ENCODE measurements around the gene WDR62.
A peak's percentile ranks its signal among the peaks of the same experiment; 100 is the strongest.
"Not testable (repeated sequence)": the region's sequence is repeated elsewhere in the genome, so short reads cannot be mapped to it uniquely, and the experiment has no call there.

The WDR62 gene

GRCh38 chr19:36120092-36120983, 65.6 kb downstream of the WDR62 start:
- Mint-ChIP-seq H3K27me3 (no peaks in the 10 kb centered on the region), H3K9me3 (no peaks in the 10 kb centered on the region), H3K4me1 (ENCODE audit: low read depth) (peaks cover 29% of the 10 kb centered on the region), H3K36me3 (ENCODE audit: low read depth) (peaks cover 89% of the 10 kb centered on the region), H3K27ac (no peak overlapping the region), H3K4me3 (no peak overlapping the region)
- DNase-seq: no peak

DNA sequence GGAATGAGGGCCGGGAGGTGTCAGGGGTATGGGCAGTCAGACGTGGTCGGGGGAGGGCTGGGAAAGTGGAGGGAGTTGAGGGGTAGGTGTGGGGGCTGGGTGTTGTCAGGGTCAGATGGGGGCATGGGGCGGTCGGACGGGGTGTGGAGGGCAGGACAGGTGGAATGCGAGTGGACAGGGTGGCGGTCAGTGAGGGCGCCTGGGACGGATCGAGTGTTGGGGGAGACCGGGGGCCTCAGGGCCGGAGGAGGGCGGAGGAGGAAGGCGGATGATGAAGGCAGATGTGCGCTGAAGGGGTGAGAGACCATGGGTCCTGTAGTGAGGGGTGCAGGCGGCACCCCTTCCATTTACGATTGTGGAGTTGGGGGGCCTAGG, 66.3 kb downstream of the WDR62 start:
- Mint-ChIP-seq H3K4me3 (no peak overlapping the region), H3K9me3 (no peaks in the 10 kb centered on the region), H3K4me1 (ENCODE audit: low read depth) (peaks cover 34% of the 10 kb centered on the region), H3K36me3 (ENCODE audit: low read depth) (peaks cover 92% of the 10 kb centered on the region), H3K27ac (no peak overlapping the region), H3K27me3 (no peaks in the 10 kb centered on the region)
- no peak for DNase-seq

GRCh38 chr19:36121486-36122124, 66.9 kb downstream of the WDR62 start:
- no peaks in the 10 kb centered on the region for H3K9me3 Mint-ChIP-seq
- peak overlapping the region; percentile 63 for H3K27ac Mint-ChIP-seq
- H3K4me1 Mint-ChIP-seq (ENCODE audit: low read depth): peaks cover 28% of the 10 kb centered on the region
- peaks cover 88% of the 10 kb centered on the region for H3K36me3 Mint-ChIP-seq (ENCODE audit: low read depth)
- H3K4me3 Mint-ChIP-seq: no peak overlapping the region
- no peak for DNase-seq
- H3K27me3 Mint-ChIP-seq: no peaks in the 10 kb centered on the region

DNA sequence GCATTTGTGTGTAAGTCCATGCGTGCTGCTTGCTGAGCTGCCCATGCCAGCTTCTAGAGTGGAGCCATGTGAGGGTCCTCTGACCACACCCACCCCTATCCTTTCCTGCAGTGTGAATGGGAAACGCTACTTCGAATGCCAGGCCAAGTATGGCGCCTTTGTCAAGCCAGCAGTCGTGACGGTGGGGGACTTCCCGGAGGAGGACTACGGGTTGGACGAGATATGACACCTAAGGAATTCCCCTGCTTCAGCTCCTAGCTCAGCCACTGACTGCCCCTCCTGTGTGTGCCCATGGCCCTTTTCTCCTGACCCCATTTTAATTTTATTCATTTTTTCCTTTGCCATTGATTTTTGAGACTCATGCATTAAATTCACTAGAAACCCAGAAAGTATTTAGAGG, 70.9 kb downstream of the WDR62 start:
- Mint-ChIP-seq H3K27me3 (no peaks in the 10 kb centered on the region), H3K36me3 (ENCODE audit: low read depth) (peaks cover 56% of the 10 kb centered on the region), H3K4me1 (ENCODE audit: low read depth) (peaks cover 20% of the 10 kb centered on the region), H3K9me3 (no peaks in the 10 kb centered on the region), H3K4me3 (no peak overlapping the region), H3K27ac (peak overlapping the region; percentile 53)
- DNase-seq: no peak

DNA sequence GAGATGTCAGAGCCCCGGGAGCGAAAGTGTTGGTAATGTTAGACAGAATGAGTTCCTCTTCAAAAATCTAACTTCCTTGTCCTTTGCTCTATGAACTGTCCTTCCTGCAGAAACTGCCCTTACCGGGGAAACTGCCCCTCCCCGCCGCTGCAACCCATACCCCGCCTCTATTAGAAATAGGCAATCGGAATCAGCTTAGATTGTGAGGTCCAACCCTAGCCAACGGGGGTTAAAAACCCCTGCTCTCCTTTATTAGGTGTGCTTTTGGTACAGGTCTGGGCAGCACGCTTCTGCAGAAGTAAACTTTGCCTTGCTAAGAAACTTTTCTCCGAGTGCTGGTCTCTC, 73.7 kb downstream of the WDR62 start:
- Mint-ChIP-seq H3K4me1 (ENCODE audit: low read depth) (peaks cover 34% of the 10 kb centered on the region), H3K4me3 (peak overlapping the region; percentile 77), H3K9me3 (no peaks in the 10 kb centered on the region), H3K27me3 (no peaks in the 10 kb centered on the region), H3K36me3 (ENCODE audit: low read depth) (peaks cover 33% of the 10 kb centered on the region), H3K27ac (peak overlapping the region; percentile 95)
- DNase-seq: no peak

GRCh38 chr19:36131221-36131620, 76.5 kb downstream of the WDR62 start:
- H3K27me3 Mint-ChIP-seq; H3K4me3 Mint-ChIP-seq; DNase-seq; H3K9me3 Mint-ChIP-seq; H3K27ac Mint-ChIP-seq; H3K36me3 Mint-ChIP-seq (ENCODE audit: low read depth): not testable (repeated sequence)
- H3K4me1 Mint-ChIP-seq (ENCODE audit: low read depth): peaks cover 28% of the 10 kb centered on the region

DNA sequence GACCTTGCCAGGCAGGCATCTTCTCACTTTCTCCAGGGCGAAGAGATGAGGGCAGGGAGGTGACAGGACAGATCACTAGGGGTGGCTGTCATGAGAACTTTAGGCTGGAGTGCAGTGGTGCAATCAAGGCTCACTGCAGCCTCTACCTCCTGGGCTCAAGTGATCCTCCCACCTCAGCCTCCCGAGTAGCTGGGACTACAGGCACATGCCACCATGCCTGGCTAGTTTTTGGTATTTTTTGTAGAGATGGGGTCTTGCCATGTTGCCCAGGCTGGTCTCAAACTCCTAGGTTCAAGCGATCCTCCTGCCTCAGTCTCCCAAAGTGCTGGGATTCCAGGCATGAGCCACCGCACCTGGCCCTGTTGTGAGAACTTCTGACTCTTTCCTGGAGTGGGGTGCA, 80.2 kb downstream of the WDR62 start:
- not testable (repeated sequence) for H3K36me3 Mint-ChIP-seq (ENCODE audit: low read depth); H3K9me3 Mint-ChIP-seq; DNase-seq; H3K27me3 Mint-ChIP-seq; H3K27ac Mint-ChIP-seq; H3K4me3 Mint-ChIP-seq
- peaks cover 26% of the 10 kb centered on the region for H3K4me1 Mint-ChIP-seq (ENCODE audit: low read depth)

GRCh38 chr19:36136964-36137686, 82.4 kb downstream of the WDR62 start:
- H3K9me3 Mint-ChIP-seq: no peaks in the 10 kb centered on the region
- H3K27ac Mint-ChIP-seq: no peak overlapping the region
- H3K36me3 Mint-ChIP-seq (ENCODE audit: low read depth): peaks cover 21% of the 10 kb centered on the region
- no peaks in the 10 kb centered on the region for H3K27me3 Mint-ChIP-seq
- no peak overlapping the region for H3K4me3 Mint-ChIP-seq
- H3K4me1 Mint-ChIP-seq (ENCODE audit: low read depth): peaks cover 30% of the 10 kb centered on the region
- no peak for DNase-seq

DNA sequence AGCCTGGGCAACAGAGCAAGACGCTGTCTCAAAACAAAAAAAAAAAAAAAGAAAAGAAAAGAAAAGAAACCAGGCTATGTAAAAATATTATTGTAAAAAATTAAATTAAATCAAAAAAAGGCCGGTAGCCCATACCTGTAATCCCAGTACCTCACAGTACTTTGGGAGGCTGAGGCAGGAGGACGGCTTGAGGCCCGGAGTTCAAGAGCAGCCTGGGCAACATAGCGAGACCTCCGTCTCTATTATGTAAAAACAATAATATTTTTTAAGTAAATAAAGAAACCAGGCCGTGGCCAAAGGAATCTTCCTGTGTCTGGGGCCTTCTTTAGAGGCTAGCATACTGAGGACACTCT, 84.4 kb downstream of the WDR62 start:
- H3K4me3 Mint-ChIP-seq: peak overlapping the region; percentile 92
- no peaks in the 10 kb centered on the region for H3K9me3 Mint-ChIP-seq
- H3K36me3 Mint-ChIP-seq (ENCODE audit: low read depth): peaks cover 32% of the 10 kb centered on the region
- peak overlapping the region; percentile 90 for H3K27ac Mint-ChIP-seq
- no peaks in the 10 kb centered on the region for H3K27me3 Mint-ChIP-seq
- peaks cover 22% of the 10 kb centered on the region for H3K4me1 Mint-ChIP-seq (ENCODE audit: low read depth)
- DNase-seq: no peak

DNA sequence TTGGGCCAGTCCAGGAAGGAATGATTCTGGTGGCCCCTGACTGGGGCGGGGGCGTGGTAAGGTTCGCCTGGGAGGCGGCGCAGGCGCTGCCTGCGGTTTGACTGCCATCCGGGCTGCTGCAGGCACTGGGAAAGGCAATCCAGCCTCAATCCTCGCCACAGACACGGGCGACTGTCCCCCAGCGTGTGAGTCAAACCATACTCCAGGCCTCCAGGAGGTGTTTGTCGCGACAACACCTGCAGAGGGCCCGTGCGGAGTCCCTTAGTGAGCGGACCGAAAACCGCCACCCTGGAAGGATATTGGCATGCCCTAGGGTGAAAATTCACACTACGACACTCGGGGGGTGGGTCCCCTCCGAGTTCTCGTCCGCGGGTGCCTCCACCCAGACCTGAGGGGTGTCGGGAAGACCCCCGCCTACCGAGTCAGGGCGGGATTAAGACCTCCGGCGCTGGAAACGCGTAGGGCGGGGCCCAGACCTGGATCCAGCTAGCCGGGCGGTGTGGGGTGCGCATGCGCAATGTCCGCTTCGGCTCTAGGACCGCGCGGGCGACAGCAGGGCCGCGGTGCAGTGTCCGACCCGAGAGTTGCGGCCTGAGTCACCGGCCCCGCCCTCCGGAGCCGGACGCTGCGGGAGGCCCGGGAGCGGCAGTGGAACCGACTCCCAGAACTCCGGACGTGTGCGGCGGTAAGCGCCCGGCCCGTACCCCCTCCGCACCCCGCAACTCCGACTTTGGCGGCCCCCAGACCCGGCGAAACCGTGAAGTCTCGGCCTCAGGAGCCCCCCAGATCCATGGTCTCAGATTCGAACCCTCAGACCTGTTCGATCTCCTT, 85.0 kb downstream of the WDR62 start, which contains the start of gene CAPNS1:
Gene CAPNS1, plus strand, starts transcription at position 594 of the 831 bp plus-strand sequence. CDS start 946 bp downstream, outside the sequence.
- peaks cover 36% of the 10 kb centered on the region for H3K36me3 Mint-ChIP-seq (ENCODE audit: low read depth)
- no peaks in the 10 kb centered on the region for H3K9me3 Mint-ChIP-seq
- peak; percentile 94 for DNase-seq
- H3K27ac Mint-ChIP-seq: peak within 1 kb of the TSS; percentile 90
- H3K4me3 Mint-ChIP-seq: peak within 1 kb of the TSS; percentile 92
- no peaks in the 10 kb centered on the region for H3K27me3 Mint-ChIP-seq
- peaks cover 22% of the 10 kb centered on the region for H3K4me1 Mint-ChIP-seq (ENCODE audit: low read depth)

- peak overlapping the region; percentile 92 for H3K4me3 Mint-ChIP-seq
- peaks cover 43% of the 10 kb centered on the region for H3K36me3 Mint-ChIP-seq (ENCODE audit: low read depth)
- DNase-seq: no peak
- H3K27ac Mint-ChIP-seq: peak overlapping the region; percentile 90
- peaks cover 22% of the 10 kb centered on the region for H3K4me1 Mint-ChIP-seq (ENCODE audit: low read depth)
- H3K27me3 Mint-ChIP-seq: no peaks in the 10 kb centered on the region
- H3K9me3 Mint-ChIP-seq: no peaks in the 10 kb centered on the region
Measured at GRCh38 chr19:36140304-36141038, 85.8 kb downstream of the WDR62 start.

- H3K9me3 Mint-ChIP-seq: no peaks in the 10 kb centered on the region
- H3K4me1 Mint-ChIP-seq (ENCODE audit: low read depth): peaks cover 22% of the 10 kb centered on the region
- H3K27me3 Mint-ChIP-seq: no peaks in the 10 kb centered on the region
- peak overlapping the region; percentile 90 for H3K27ac Mint-ChIP-seq
- H3K36me3 Mint-ChIP-seq (ENCODE audit: low read depth): peaks cover 51% of the 10 kb centered on the region
- H3K4me3 Mint-ChIP-seq: peak overlapping the region; percentile 92
- DNase-seq: peak; percentile 98
Measured at GRCh38 chr19:36141039-36141927, 86.6 kb downstream of the WDR62 start.

DNA sequence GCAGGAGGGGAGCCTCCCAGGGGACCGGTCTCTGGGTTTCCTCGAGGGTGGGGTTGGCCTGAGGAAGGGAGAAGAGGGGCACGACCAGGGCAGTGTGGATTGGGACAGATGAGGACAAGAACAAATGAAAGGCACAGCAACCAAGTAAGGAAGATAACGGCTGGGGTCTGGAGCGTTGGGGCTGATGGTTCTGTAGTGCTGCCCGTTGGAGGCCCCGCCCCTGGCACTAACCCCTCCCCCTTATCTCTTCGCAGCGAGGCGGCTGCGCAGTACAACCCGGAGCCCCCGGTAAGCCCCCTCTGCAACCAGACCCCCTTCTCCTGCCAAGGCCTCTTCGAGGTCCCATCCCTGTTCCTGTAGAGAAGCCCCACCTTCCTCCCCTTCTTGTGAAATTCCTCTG, 87.3 kb downstream of the WDR62 start:
- Mint-ChIP-seq H3K27me3 (no peaks in the 10 kb centered on the region), H3K27ac (peak overlapping the region; percentile 90), H3K4me3 (peak overlapping the region; percentile 92), H3K9me3 (no peaks in the 10 kb centered on the region), H3K36me3 (ENCODE audit: low read depth) (peaks cover 59% of the 10 kb centered on the region), H3K4me1 (ENCODE audit: low read depth) (peaks cover 16% of the 10 kb centered on the region)
- no peak for DNase-seq

All from activated T-cell treated with anti-CD3 and anti-CD28 coated beads, Interleukin-2, amount 50 U/mL, for 24 hours (primary cell).